Measurements from ENCODE around the gene UBAC2. TPM values are rescaled to one million over a fixed set of nuclear protein-coding genes. Genes with fewer than 3 reads are reported as not detected.

UBAC2 gene
- total and polyA plus RNA-seq, 4 donors: 32.9 to 42.3 (median 35.3) TPM

DNA sequence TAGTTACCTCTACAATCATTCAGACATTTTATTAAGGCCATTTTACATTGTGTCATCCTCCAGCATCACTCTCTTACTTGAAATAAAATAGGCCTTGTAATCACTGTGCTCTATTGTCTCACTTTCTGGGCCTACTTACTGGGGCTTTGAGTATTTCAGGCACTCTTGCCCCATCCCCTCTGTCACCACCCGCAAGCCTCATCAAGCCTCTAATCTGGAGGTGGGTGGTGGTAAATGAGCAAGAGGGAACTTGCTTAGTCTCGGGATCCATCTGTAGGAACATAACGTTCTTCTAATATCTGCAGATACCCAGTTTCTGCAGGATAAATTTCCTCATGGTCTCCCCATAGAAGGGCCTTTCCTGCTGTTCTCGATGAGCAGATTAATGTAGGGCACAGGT lies 77.0 kb downstream of the UBAC2 start:
- Histone ChIP-seq H3K9me3 (ENCODE audit: control insufficient read depth in 4 of 4, low read length in 3 of 4) (no peaks in the 10 kb centered on the region), H3K27me3 (ENCODE audit: control insufficient read depth in 4 of 4, insufficient read depth in 4 of 4, low read length in 3 of 4) (no peaks in the 10 kb centered on the region), H3K9ac (ENCODE audit: low read depth in 1 of 2, low read length in 2 of 2) (no peak overlapping the region), H3K36me3 (ENCODE audit: control insufficient read depth in 4 of 4, insufficient read depth in 3 of 4, low read depth in 1 of 4, low read length in 3 of 4) (peaks cover 0 to 2% (median under 1%) of the 10 kb centered on the region in 4 donors), H3K27ac (ENCODE audit: low read depth in 1 of 2, low read length in 2 of 2) (no peak overlapping the region), H3K4me1 (ENCODE audit: control insufficient read depth in 4 of 4, insufficient read depth in 4 of 4, low read length in 3 of 4) (peaks cover 3 to 50% (median 39%) of the 10 kb centered on the region in 4 donors), H3K4me3 (ENCODE audit: low read depth in 1 of 3, low read length in 3 of 3) (no peak overlapping the region)
- no peak for DNase-seq (ENCODE audit: low spot score)
- WGBS: 92% methylated on average over 4 of the region's 4 CpGs
- TF ChIP-seq REST (IDR thresholded peaks at IDR 0.05): no peak
- TF ChIP-seq FOXA2 (IDR thresholded peaks at IDR 0.05): no peak
- no peak for TF ChIP-seq GABPA (IDR thresholded peaks at IDR 0.05 in 1 of 2, conservative IDR thresholded peaks at IDR 0.05 in 1 of 2)
- no peak for TF ChIP-seq ZBTB33 (IDR thresholded peaks at IDR 0.05)
- no peak for TF ChIP-seq RXRA (IDR thresholded peaks at IDR 0.05)
- no peak for TF ChIP-seq NR2F2 (IDR thresholded peaks at IDR 0.05)
- TF ChIP-seq, protein P1, sequence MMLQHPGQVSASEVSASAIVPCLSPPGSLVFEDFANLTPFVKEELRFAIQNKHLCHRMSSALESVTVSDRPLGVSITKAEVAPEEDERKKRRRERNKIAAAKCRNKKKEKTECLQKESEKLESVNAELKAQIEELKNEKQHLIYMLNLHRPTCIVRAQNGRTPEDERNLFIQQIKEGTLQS (IDR thresholded peaks at IDR 0.05): no peak
- no peak for TF ChIP-seq JUND (IDR thresholded peaks at IDR 0.05)
- TF ChIP-seq FOXA1 (IDR thresholded peaks at IDR 0.05): no peak
- no peak for TF ChIP-seq HNF4A (conservative IDR thresholded peaks at IDR 0.05)
- no peak for TF ChIP-seq SP1 (IDR thresholded peaks at IDR 0.05)
- TF ChIP-seq, protein P2, sequence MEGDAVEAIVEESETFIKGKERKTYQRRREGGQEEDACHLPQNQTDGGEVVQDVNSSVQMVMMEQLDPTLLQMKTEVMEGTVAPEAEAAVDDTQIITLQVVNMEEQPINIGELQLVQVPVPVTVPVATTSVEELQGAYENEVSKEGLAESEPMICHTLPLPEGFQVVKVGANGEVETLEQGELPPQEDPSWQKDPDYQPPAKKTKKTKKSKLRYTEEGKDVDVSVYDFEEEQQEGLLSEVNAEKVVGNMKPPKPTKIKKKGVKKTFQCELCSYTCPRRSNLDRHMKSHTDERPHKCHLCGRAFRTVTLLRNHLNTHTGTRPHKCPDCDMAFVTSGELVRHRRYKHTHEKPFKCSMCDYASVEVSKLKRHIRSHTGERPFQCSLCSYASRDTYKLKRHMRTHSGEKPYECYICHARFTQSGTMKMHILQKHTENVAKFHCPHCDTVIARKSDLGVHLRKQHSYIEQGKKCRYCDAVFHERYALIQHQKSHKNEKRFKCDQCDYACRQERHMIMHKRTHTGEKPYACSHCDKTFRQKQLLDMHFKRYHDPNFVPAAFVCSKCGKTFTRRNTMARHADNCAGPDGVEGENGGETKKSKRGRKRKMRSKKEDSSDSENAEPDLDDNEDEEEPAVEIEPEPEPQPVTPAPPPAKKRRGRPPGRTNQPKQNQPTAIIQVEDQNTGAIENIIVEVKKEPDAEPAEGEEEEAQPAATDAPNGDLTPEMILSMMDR (IDR thresholded peaks at IDR 0.05; ENCODE audit: low read depth, low read length, missing input control): no peak
- no peak for TF ChIP-seq YY1 (IDR thresholded peaks at IDR 0.05)
- TF ChIP-seq HNF4G (IDR thresholded peaks at IDR 0.05): no peak

DNA sequence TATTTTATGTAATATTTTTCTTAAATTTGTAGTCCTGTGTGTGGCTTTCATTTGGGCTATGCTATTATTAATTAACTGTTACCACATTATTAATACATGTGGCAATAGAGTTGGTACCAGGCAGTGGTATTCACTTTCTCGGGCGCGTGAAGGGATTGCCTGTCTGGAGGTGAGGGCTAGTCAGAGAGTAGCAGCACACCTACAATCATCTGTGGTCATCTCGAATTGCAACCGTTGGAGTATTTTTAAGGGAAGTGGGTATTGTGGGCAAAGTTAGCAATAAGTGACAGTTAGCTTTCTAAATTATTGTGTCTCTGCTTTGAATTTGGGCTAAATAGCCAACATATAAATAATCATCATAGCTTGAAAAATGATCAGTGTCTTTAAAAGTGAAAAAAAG lies 77.5 kb downstream of the UBAC2 start:
- H3K27me3 ChIP-seq (ENCODE audit: control insufficient read depth in 4 of 4, insufficient read depth in 4 of 4, low read length in 3 of 4): no peaks in the 10 kb centered on the region
- no peak overlapping the region for H3K4me3 ChIP-seq (ENCODE audit: low read depth in 1 of 3, low read length in 3 of 3)
- no peak overlapping the region for H3K27ac ChIP-seq (ENCODE audit: low read depth in 1 of 2, low read length in 2 of 2)
- no peak overlapping the region for H3K9ac ChIP-seq (ENCODE audit: low read depth in 1 of 2, low read length in 2 of 2)
- peaks cover 0 to 2% (median under 1%) of the 10 kb centered on the region in 4 donors for H3K36me3 ChIP-seq (ENCODE audit: control insufficient read depth in 4 of 4, insufficient read depth in 3 of 4, low read depth in 1 of 4, low read length in 3 of 4)
- H3K9me3 ChIP-seq (ENCODE audit: control insufficient read depth in 4 of 4, low read length in 3 of 4): no peaks in the 10 kb centered on the region
- H3K4me1 ChIP-seq (ENCODE audit: control insufficient read depth in 4 of 4, insufficient read depth in 4 of 4, low read length in 3 of 4): peaks cover 3 to 55% (median 44%) of the 10 kb centered on the region in 4 donors
- WGBS: 82% methylated on average over 5 of the region's 5 CpGs
- TF ChIP-seq REST (IDR thresholded peaks at IDR 0.05) (no peak), FOXA1 (IDR thresholded peaks at IDR 0.05) (no peak), YY1 (IDR thresholded peaks at IDR 0.05) (no peak), RXRA (IDR thresholded peaks at IDR 0.05) (no peak)
- DNase-seq (ENCODE audit: low spot score): no peak
